NCI-H510A (cell line): ENCODE data around the gene CHRDL1.
"Not testable (repeated sequence)": the region's sequence is repeated elsewhere in the genome, so short reads cannot be mapped to it uniquely, and the experiment has no call there.

Source experiments
- DNase-seq: peaks from one replicate; lab custom pipeline; 2025; lab: John Stamatoyannopoulos, UW

CHRDL1 gene

GRCh38 chrX:110665223-110666002, 130.2 kb downstream of the CHRDL1 start:
- DNase-seq = no peak

- no peak for DNase-seq
These were observed 138.5 kb downstream of the CHRDL1 start for GRCh38 chrX:110657073-110657472.

GRCh38 chrX:110654280-110654679, 141.3 kb downstream of the CHRDL1 start:
- not testable (repeated sequence) for DNase-seq

GRCh38 chrX:110646386-110646785, 149.2 kb downstream of the CHRDL1 start:
- DNase-seq = no peak
